BLaER1 treated with 17β-estradiol and CSF1 and Interleukin-3, amounts not matched to agents 10 nM and 100 nM (cell line): ENCODE data around the gene LOC128125822.
"Not testable (repeated sequence)": the region's sequence is repeated elsewhere in the genome, so short reads cannot be mapped to it uniquely, and the experiment has no call there.

ENCODE experiments used
- H3K27ac ChIP-seq, 11 experiments: shearing (Covaris generic); formaldehyde crosslinking; 2 replicates each; pipeline ENCODE4 v1.8.1; 2022
- H3K27me3 ChIP-seq, 11 experiments: shearing (Covaris generic); formaldehyde crosslinking; 2 replicates each; pipeline ENCODE4 v1.8.1; 2022
- H3K36me3 ChIP-seq, 11 experiments: shearing (Covaris generic); formaldehyde crosslinking; 2 replicates each; pipeline ENCODE4 v1.8.1; 2022
- H3K4me1 ChIP-seq, 10 experiments: shearing (Covaris generic); formaldehyde crosslinking; 2 replicates each; pipeline ENCODE4 v1.8.1; 2022
- H3K4me2 ChIP-seq, 11 experiments: shearing (Covaris generic); formaldehyde crosslinking; 2 replicates each; pipeline ENCODE4 v1.8.1; 2022
- H3K4me3 ChIP-seq, 10 experiments: shearing (Covaris generic); formaldehyde crosslinking; 2 replicates each; pipeline ENCODE4 v1.8.1; 2022
- H3K9ac ChIP-seq, 11 experiments: shearing (Covaris generic); formaldehyde crosslinking; 2 replicates each; pipeline ENCODE4 v1.8.1; 2022
- H3K9me3 ChIP-seq, 11 experiments: shearing (Covaris generic); formaldehyde crosslinking; replicated peaks in 1 of 11; 2 replicates each; pipeline ENCODE4 v1.8.1; 2022
- H4K20me1 ChIP-seq, 11 experiments: shearing (Covaris generic); formaldehyde crosslinking; 2 replicates each; pipeline ENCODE4 v1.8.1; 2022
- Cebpa-rat ChIP-seq, 11 experiments: shearing (Covaris generic); IDR thresholded peaks; 2 replicates each; pipeline ENCODE4 v1.8.1; 2022

LOC128125822 gene

DNA sequence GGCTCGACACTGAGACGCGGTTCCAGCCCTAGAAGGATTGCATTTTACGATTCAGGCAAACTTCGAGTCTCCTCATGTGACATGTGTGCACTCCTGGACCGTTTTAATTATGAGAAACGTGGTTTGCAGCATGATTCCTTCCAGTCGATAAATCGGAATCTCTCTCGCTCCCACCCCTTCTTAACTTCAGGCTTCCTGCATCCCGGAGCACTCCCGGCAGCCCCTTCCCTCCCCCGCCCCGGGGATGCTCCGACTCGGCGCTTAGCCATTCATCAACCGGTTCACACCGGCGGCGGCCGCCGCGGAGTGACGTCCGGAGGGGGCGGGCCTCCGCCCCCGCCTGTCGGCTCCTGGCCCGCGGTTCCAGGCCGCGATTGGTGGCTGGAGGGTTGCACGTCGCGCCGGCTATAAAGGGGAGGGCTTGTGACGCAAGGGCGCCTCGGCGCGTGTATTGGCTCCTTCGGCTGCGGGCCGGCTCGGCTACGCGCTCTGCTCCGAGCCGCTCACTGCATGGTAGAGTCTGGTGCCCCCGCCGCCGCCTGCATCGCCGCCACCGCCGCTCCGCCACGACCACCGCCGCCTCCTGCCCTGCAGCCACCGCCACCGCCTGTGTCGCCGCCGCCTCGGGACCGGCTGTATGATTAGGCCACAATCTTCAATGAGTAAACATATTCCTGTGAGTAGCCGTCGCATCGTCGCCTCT, at the start of gene LOC128125822, which contains the start of gene PTP4A1:
LOC128125822 (plus strand) TSS at position 437 of the 703 bp plus-strand sequence.
PTP4A1 (plus strand) TSS at position 437 of the 703 bp plus-strand sequence. CDS start 4,401 bp downstream, outside the sequence.
- peaks cover 9 to 33% (median 24%) of the 10 kb centered on the region in 10 experiments for H3K4me1 ChIP-seq
- H3K27ac ChIP-seq: peak within 1 kb of the TSS; percentile 98 to 100 (median 99)
- H3K36me3 ChIP-seq: peaks cover 11 to 23% (median 12%) of the 10 kb centered on the region in 11 experiments
- H3K9me3 ChIP-seq: peaks cover 0 to 12% (median 9%) of the 10 kb centered on the region in 11 experiments; a peak in 18 of 22 replicates
- H3K4me3 ChIP-seq: peak within 1 kb of the TSS; percentile 88 to 100 (median 98)
- peaks cover 24 to 47% (median 35%) of the 10 kb centered on the region in 11 experiments; a peak in 21 of 22 replicates for H4K20me1 ChIP-seq
- no peak; a peak in 2 of 22 replicates for TF ChIP-seq Cebpa-rat (IDR thresholded peaks at IDR 0.05)
- H3K9ac ChIP-seq: peak within 1 kb of the TSS; percentile 98 to 100 (median 100)
- no peaks in the 10 kb centered on the region for H3K27me3 ChIP-seq
- peak within 1 kb of the TSS; percentile 81 to 95 (median 88) for H3K4me2 ChIP-seq

DNA sequence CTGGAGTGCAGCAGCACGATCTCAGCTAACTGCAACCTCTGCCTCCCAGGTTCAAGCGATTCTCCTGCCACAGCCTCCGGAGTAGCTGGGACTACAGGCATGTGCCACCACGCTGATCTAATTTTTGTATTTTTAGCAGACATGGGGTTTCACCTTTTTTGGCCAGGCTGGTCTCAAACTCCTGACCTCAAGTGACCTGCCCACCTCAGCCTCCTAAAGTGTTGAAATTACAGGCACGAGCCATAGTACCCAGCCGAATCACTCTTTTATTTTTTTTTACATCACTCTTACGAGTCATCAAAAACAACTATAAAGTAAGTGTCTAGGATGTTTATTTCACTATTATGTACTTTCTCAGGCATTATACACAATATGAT, 49.4 kb upstream of the LOC128125822 start:
- not testable (repeated sequence) for H3K4me1 ChIP-seq, H3K27ac ChIP-seq, H4K20me1 ChIP-seq, H3K27me3 ChIP-seq, H3K36me3 ChIP-seq, H3K4me2 ChIP-seq, H3K9me3 ChIP-seq, H3K4me3 ChIP-seq, H3K9ac ChIP-seq

DNA sequence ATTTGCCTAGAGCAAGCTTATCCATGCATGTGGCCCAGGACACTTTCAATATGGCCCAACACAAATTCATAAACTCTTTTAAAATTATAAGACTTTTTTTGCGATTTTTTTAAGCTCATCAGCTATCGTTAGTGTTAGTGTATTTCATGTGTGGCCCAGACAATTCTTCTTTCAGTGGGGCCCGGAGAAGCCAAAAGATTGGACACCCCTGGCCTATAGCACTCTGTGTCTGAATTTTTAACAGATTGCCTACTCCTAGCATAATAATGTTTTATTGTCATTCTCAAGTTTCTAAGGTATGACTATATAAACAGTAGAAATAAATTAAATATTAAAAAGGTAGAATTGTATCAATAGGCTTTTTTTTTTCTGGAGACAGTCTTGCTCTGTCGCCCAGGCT, 48.6 kb upstream of the LOC128125822 start:
- Histone ChIP-seq H3K36me3 (no peaks in the 10 kb centered on the region), H3K27me3 (no peaks in the 10 kb centered on the region), H4K20me1 (no peaks in the 10 kb centered on the region), H3K27ac (no peak overlapping the region), H3K4me3 (no peak overlapping the region), H3K4me1 (no peaks in the 10 kb centered on the region), H3K4me2 (no peak overlapping the region), H3K9ac (no peak overlapping the region), H3K9me3 (no peaks in the 10 kb centered on the region)
- TF ChIP-seq Cebpa-rat (IDR thresholded peaks at IDR 0.05): no peak

DNA sequence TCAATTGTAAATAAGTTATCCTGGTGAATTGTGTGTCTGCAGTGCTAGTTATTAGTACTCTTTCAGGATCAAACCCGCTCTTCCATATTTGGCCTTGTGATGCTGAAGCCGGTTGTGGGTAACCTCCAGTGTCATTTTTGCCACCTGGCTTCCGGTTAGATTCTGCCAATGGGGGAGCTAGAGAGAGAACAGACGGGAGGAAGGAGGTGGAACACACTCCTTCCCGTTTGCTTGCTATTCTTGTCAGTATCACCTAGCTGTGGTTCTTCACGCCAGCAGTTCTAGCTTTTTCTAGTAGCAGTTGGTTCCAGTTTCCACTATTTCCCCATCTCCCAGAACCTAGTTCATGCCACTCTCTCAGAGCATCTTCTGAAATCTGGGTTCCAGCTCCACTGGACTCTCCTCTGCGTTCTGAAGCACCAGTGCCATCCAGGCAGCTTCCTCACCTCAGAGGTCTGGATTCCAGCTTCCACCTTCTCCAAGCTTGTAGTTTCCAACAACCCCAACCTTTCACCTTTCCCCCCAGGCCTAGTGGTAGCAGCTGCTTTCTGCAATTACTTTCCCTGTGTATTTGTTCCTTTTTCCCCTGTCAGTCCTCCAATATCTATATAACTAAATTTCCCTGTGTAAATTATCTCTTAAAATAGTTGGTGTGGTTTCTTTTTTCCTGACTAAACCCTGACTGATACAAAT, 46.9 kb upstream of the LOC128125822 start:
- Histone ChIP-seq H3K4me2 (no peak overlapping the region), H3K4me1 (no peaks in the 10 kb centered on the region), H3K4me3 (no peak overlapping the region), H3K27me3 (no peaks in the 10 kb centered on the region), H3K9me3 (no peaks in the 10 kb centered on the region), H3K27ac (no peak overlapping the region), H3K36me3 (no peaks in the 10 kb centered on the region), H3K9ac (no peak overlapping the region), H4K20me1 (no peaks in the 10 kb centered on the region)
- no peak for TF ChIP-seq Cebpa-rat (IDR thresholded peaks at IDR 0.05)

DNA sequence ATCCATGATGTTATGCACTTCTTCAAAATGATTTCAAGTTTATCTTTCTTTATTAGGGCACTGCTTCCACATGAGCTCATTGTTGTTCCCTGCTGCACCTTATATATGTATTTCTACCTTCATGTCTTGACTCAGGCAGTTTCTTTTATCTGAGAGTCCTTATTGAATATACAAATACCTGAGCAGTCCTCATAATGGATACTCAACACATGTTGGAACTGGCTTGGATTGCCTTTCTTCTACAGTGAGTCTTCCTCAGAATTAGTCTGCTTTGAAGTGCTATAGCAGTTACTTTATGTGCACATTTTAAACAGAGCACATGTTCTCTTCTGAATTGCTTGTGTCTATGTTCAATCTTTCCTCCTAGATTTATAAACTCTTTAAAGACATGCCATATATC, 45.3 kb upstream of the LOC128125822 start:
- no peaks in the 10 kb centered on the region for H4K20me1 ChIP-seq
- no peak for TF ChIP-seq Cebpa-rat (IDR thresholded peaks at IDR 0.05)
- no peaks in the 10 kb centered on the region for H3K4me1 ChIP-seq
- no peaks in the 10 kb centered on the region for H3K9me3 ChIP-seq
- H3K36me3 ChIP-seq: no peaks in the 10 kb centered on the region
- H3K27ac ChIP-seq: no peak overlapping the region
- H3K4me3 ChIP-seq: no peak overlapping the region
- H3K4me2 ChIP-seq: no peak overlapping the region
- no peaks in the 10 kb centered on the region for H3K27me3 ChIP-seq
- no peak overlapping the region for H3K9ac ChIP-seq

DNA sequence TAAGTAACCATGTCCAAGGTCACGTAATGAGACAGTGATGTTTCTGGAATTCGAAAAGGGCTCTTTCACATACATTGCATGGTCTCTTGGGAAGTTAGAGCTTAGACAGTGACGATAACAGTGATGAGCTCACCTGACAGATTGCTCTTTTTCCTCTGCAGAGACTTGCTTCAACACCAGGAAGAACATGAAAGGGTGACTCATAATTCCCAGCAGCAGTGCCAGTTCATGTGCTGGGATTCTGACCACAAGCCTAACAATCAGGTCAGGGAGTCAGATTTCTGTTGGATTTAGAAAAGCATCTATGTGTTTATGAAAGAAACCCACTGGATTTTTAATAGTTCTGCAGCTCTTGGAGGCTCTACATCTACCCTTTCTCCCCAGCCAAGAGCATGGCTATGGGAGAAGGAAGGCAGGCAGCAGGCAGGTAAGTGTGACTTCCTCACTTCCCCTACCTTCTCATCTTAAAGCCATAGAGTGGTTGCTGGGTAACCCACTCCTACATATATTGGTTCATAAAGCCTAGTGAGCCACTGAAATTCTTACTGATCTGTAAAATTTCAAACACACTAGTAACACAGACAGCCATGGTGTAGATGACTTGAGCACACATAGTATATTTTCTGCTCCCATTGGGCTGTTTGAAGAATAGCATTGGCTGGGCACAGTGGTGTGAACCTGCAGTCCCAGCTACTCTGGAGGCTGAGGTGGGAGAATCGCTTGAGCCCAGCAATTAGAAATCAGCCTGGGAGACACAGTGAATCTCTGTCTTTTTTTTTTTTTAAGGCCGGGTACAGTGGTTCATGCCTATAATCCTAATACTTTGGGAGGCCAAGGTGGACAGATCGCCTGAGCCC, 44.4 kb upstream of the LOC128125822 start:
- no peak overlapping the region for H3K9ac ChIP-seq
- no peaks in the 10 kb centered on the region for H3K9me3 ChIP-seq
- H3K27me3 ChIP-seq: no peaks in the 10 kb centered on the region
- H3K36me3 ChIP-seq: no peaks in the 10 kb centered on the region
- no peak for TF ChIP-seq Cebpa-rat (IDR thresholded peaks at IDR 0.05)
- no peak overlapping the region for H3K27ac ChIP-seq
- H3K4me3 ChIP-seq: no peak overlapping the region
- no peaks in the 10 kb centered on the region for H4K20me1 ChIP-seq
- H3K4me2 ChIP-seq: no peak overlapping the region
- no peaks in the 10 kb centered on the region for H3K4me1 ChIP-seq

DNA sequence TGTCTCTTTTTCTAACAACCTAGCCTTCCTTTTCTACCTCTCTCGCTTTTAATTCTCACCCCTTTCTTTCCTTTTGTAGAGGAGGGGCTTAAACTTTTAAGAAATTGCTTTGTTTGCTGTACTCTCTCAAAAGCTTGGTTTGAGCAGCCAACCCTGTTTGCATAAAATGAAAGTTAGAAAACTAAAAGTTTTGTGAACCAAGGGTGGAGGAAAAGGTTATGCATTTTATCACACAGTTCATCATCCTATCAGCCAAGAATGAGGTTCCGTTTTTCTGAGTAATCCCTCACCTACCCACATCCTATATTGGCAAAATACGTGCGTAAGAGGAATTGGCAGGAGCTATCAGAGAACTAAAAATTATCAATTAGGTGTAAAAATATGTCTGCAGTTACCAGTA, 42.8 kb upstream of the LOC128125822 start:
- no peaks in the 10 kb centered on the region for H3K36me3 ChIP-seq
- TF ChIP-seq Cebpa-rat (IDR thresholded peaks at IDR 0.05): no peak
- H3K9ac ChIP-seq: no peak overlapping the region
- no peak overlapping the region for H3K4me2 ChIP-seq
- H3K4me3 ChIP-seq: no peak overlapping the region
- no peaks in the 10 kb centered on the region for H3K27me3 ChIP-seq
- H3K4me1 ChIP-seq: no peaks in the 10 kb centered on the region
- H4K20me1 ChIP-seq: no peaks in the 10 kb centered on the region
- no peak overlapping the region for H3K27ac ChIP-seq
- H3K9me3 ChIP-seq: no peaks in the 10 kb centered on the region

DNA sequence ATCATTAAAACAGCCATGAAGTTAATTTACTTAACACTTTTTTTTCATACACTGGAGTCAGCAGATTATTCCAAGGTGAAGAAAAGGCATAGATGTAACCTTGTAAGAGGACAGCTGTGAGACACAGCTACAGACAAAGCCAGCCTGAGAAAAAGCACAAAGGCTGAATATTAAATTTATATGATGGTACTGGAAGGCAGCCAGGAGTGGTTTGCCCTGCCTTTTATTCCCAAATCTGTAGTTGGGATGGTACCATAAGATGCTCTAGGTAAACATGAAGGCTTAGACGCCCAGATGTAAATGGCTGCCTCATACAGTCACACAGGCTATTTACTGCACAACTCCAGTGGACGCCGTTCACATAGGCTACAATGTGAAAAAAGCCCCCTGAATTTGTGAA, 42.1 kb upstream of the LOC128125822 start:
- H3K27ac ChIP-seq: no peak overlapping the region
- H3K9ac ChIP-seq: no peak overlapping the region
- H3K4me1 ChIP-seq: no peaks in the 10 kb centered on the region

DNA sequence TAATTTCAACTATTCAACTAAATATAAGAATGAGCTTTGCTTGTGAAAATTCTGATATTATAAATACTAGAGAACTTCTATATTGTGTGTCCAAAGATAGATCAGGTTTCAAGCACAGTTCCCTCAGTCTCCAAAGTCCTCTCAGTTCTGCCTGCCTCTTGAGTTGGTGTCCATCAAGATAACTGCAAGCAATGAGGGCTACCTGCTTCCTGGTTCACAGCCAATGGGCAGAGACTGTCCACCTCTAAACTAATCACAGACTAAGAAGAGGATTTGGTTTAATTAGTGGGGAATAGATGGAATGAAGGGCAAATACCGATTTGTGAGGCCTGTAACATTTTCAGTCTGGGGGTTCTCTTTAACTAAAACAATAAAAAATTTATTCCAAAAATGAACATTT, 41.3 kb upstream of the LOC128125822 start:
- no peak overlapping the region for H3K4me3 ChIP-seq
- H3K27ac ChIP-seq: no peak overlapping the region
- H3K4me2 ChIP-seq: no peak overlapping the region
- H4K20me1 ChIP-seq: no peaks in the 10 kb centered on the region
- H3K9ac ChIP-seq: no peak overlapping the region
- no peak for TF ChIP-seq Cebpa-rat (IDR thresholded peaks at IDR 0.05)
- H3K27me3 ChIP-seq: no peaks in the 10 kb centered on the region
- no peaks in the 10 kb centered on the region for H3K9me3 ChIP-seq
- H3K4me1 ChIP-seq: no peaks in the 10 kb centered on the region
- no peaks in the 10 kb centered on the region for H3K36me3 ChIP-seq

More for the DNA sequence above, 42.1 kb upstream of the LOC128125822 start:
- Histone ChIP-seq H3K27me3 (no peaks in the 10 kb centered on the region), H3K36me3 (no peaks in the 10 kb centered on the region), H3K9me3 (no peaks in the 10 kb centered on the region), H3K4me3 (no peak overlapping the region), H4K20me1 (no peaks in the 10 kb centered on the region), H3K4me2 (no peak overlapping the region)
- TF ChIP-seq Cebpa-rat (IDR thresholded peaks at IDR 0.05): no peak
